Islet precursor cell (in vitro differentiated cells): Measurements from ENCODE around the gene KRT80.

Experiments
- DNase-seq: peaks from one replicate; pipeline ENCODE4 v3.0.0-alpha.2; 2018

Gene KRT80

GRCh38 chr12:52210186-52210924 is 18.5 kb upstream of the KRT80 start:
- DNase-seq, result no peak

- no peak for DNase-seq
These were observed 17.5 kb upstream of the KRT80 start for GRCh38 chr12:52209321-52209720.

GRCh38 chr12:52208424-52209165 is 16.8 kb upstream of the KRT80 start:
- DNase-seq, result no peak

- no peak for DNase-seq
These were observed 16.1 kb upstream of the KRT80 start for GRCh38 chr12:52207895-52208294.

GRCh38 chr12:52207106-52207505 is 15.3 kb upstream of the KRT80 start:
- DNase-seq, result no peak

- DNase-seq, result no peak
These were observed 14.7 kb upstream of the KRT80 start for GRCh38 chr12:52206304-52207040.

GRCh38 chr12:52205612-52206303 is 13.9 kb upstream of the KRT80 start:
- DNase-seq, result no peak

- no peak for DNase-seq
These were observed 13.2 kb upstream of the KRT80 start for GRCh38 chr12:52204931-52205505.

GRCh38 chr12:52204095-52204930 is 12.5 kb upstream of the KRT80 start:
- peak; percentile 71 for DNase-seq

- DNase-seq, result peak; percentile 90
These were observed 11.5 kb upstream of the KRT80 start for GRCh38 chr12:52203079-52203921.

GRCh38 chr12:52202361-52203078 is 10.7 kb upstream of the KRT80 start:
- DNase-seq, result no peak

GRCh38 chr12:52201451-52201839 is 9.6 kb upstream of the KRT80 start:
- no peak for DNase-seq

- DNase-seq, result peak; percentile 81
These were observed 9.1 kb upstream of the KRT80 start for GRCh38 chr12:52200781-52201450.

GRCh38 chr12:52200086-52200780 is 8.4 kb upstream of the KRT80 start:
- peak; percentile 91 for DNase-seq

- peak; percentile 82 for DNase-seq
These were observed 7.6 kb upstream of the KRT80 start for GRCh38 chr12:52199294-52199919.

- no peak for DNase-seq
These were observed 6.8 kb upstream of the KRT80 start for GRCh38 chr12:52198454-52199215.
